NCI-H446 (cell line): ENCODE results near the gene KIAA1614.

ENCODE experiments used
- DNase-seq, 2 experiments: peaks; one replicate each; lab custom pipeline; 2025; lab: John Stamatoyannopoulos, UW

KIAA1614 gene

GRCh38 chr1:180908074-180908765 lies 4.5 kb upstream of the KIAA1614 start:
- no peak for DNase-seq

- DNase-seq = no peak
These were observed 3.7 kb upstream of the KIAA1614 start for GRCh38 chr1:180909005-180909414.

GRCh38 chr1:180909462-180909976 lies 3.2 kb upstream of the KIAA1614 start:
- DNase-seq = no peak

- peak; percentile 26 to 37 for DNase-seq
These were observed 981 bp upstream of the KIAA1614 start for GRCh38 chr1:180911640-180912191.

GRCh38 chr1:180912211-180912800 lies 391 bp upstream of the KIAA1614 start:
- no peak for DNase-seq

GRCh38 chr1:180915426-180915965 lies 2.8 kb downstream of the KIAA1614 start:
- DNase-seq = no peak

GRCh38 chr1:180916012-180916770 lies 3.5 kb downstream of the KIAA1614 start:
- DNase-seq = no peak

- DNase-seq = no peak
These were observed 4.1 kb downstream of the KIAA1614 start for GRCh38 chr1:180916771-180917170.

- peak; percentile 25 to 83 for DNase-seq
These were observed 4.8 kb downstream of the KIAA1614 start for GRCh38 chr1:180917306-180918065.

- no peak for DNase-seq
These were observed 5.8 kb downstream of the KIAA1614 start for GRCh38 chr1:180918519-180918918.

GRCh38 chr1:180919183-180919700 lies 6.5 kb downstream of the KIAA1614 start:
- DNase-seq = no peak

- no peak for DNase-seq
These were observed 7.5 kb downstream of the KIAA1614 start for GRCh38 chr1:180920193-180920592.

GRCh38 chr1:180920702-180921101 lies 8.0 kb downstream of the KIAA1614 start:
- no peak for DNase-seq

GRCh38 chr1:180921386-180921785 lies 8.7 kb downstream of the KIAA1614 start:
- no peak for DNase-seq

GRCh38 chr1:180921891-180922630 lies 9.4 kb downstream of the KIAA1614 start:
- DNase-seq = no peak

- no peak for DNase-seq
These were observed 9.9 kb downstream of the KIAA1614 start for GRCh38 chr1:180922631-180923015.

- DNase-seq = no peak
These were observed 10.5 kb downstream of the KIAA1614 start for GRCh38 chr1:180923021-180923841.

GRCh38 chr1:180923887-180924286 lies 11.2 kb downstream of the KIAA1614 start:
- no peak for DNase-seq

- DNase-seq = no peak
These were observed 12.2 kb downstream of the KIAA1614 start for GRCh38 chr1:180924939-180925338.
